Right lobe of liver (tissue), 6 donors: ENCODE results near the gene ELP2. TPM values are rescaled to one million over a fixed set of nuclear protein-coding genes. Genes with fewer than 3 reads are reported as not detected.
"Not testable (repeated sequence)": the region's sequence is repeated elsewhere in the genome, so short reads cannot be mapped to it uniquely, and the experiment has no call there.

Experiments used
- ATAC-seq, 4 donors: fragments of 200-7000 bp; cut with Tn5 transposase; one replicate each; pipeline ENCODE4 v1.9.1; 2020; ENCODE audit warnings: mild to moderate bottlenecking in 4 of 4, moderate library complexity in 4 of 4
- DNase-seq, 3 donors: peaks; one replicate each; pipeline ENCODE4 v3.0.0-alpha.2; 2020
- H3K27ac ChIP-seq, 3 donors: fragments of 200-600 bp; one replicate each; pipeline ENCODE4 v1.8.0; 2022
- H3K27me3 ChIP-seq, 2 donors: fragments of 200-600 bp; one replicate each; pipeline ENCODE4 v1.8.0; 2022
- H3K36me3 ChIP-seq, 4 donors: fragments of 200-600 bp; sonication (generic) in 1 of 4; one replicate each; pipeline versions ENCODE4 v1.5.1 to v1.8.0; 2017 to 2022; ENCODE audit warnings: control low read depth in 1 of 4
- H3K4me1 ChIP-seq, 4 donors: fragments of 200-600 bp; sonication (generic) in 1 of 4; one replicate each; pipeline versions ENCODE4 v1.5.1 to v1.8.0; 2017 to 2022; ENCODE audit warnings: control low read depth in 1 of 4
- H3K4me3 ChIP-seq, 3 donors: fragments of 200-600 bp; one replicate each; pipeline ENCODE4 v1.8.0; 2022
- H3K9me3 ChIP-seq, 4 donors: fragments of 200-600 bp; sonication (generic) in 1 of 4; one replicate each; pipeline versions ENCODE4 v1.5.1 to v1.8.0; 2017 to 2022; ENCODE audit warnings: control low read depth in 1 of 4
- CTCF ChIP-seq, 4 donors: fragments of 200-600 bp in 3 of 4; fragments of 450-650 bp in 1 of 4; IDR thresholded peaks; one replicate each; pipeline versions ENCODE4 v1.5.1 to v1.8.0; 2016 to 2022; ENCODE audit warnings: antibody characterized with exemption in 4 of 4, mild to moderate bottlenecking in 2 of 4
- POLR2A ChIP-seq: fragments of 450-650 bp; IDR thresholded peaks from one replicate; pipeline ENCODE4 v1.6.1; 2017; ENCODE audit warnings: antibody characterized with exemption, mild to moderate bottlenecking
- WGBS: methylation state at CpG from one replicate; pipeline ENCODE4 v1.1.6; 2018; ENCODE audit warnings: low coverage, low lambda C conversion rate; ENCODE audit not compliant: insufficient coverage; ENCODE audit errors: missing lambda C conversion rate; 5-methylcytosine and 5-hydroxymethylcytosine counted together
- intact Hi-C, 2 donors: fragments of 100-400 bp; cut with DNase I; formaldehyde crosslinking; loops; one replicate each; pipeline versions ENCODE4 v1.11.2 to v1.14.1; 2022
- long read RNA-seq: library from polyadenylated mRNA; unstranded; transcript quantifications from one replicate; pipeline ENCODE4 v2.0.0, GENCODE V29; 2019
- total RNA-seq, 6 experiments: library from RNA; depleted of rRNA in 2 of 6; stranded (reverse); fragments of >200 nt in 2 of 6; fragmentation: NEBNext Ultra II Directional in 3 of 6; extraction: Animal tissue kit (Norgen Biotek cat#: 25700) in 3 of 6; gene quantifications; one replicate each; pipeline versions ENCODE4 v1.1.0 to v1.2.4, GENCODE V29; 2016 to 2023
- donor health status: DM: no; HTN: yes; CAD: no.
- donor health status: DM: no; HTN: no; CAD: no.
- donor health status: DM: no; HTN: no; CAD: no.
- donor health status: DM: no; HTN: yes; CAD: no.
- donor health status: DM: no; HTN: yes; CAD: no.

ELP2 gene
- 10 to 100 TPM; 26.9 to 58.7 (median 50.3) TPM for total RNA-seq
- long read RNA-seq, full-length matches to known transcripts: 4 of 10 reads
- long read RNA-seq, partial matches to known transcripts: 4 of 10 reads
- long read RNA-seq, other reads (novel, unspliced or antisense): 2 of 10 reads

GRCh38 chr18:36129300-36130038 is at the start of gene ELP2, which contains the start of gene SLC39A6:
TSS of gene ELP2 (plus strand) at chr18:36129899. CDS start at chr18:36129934, 35 bp downstream.
TSS of gene SLC39A6 (minus strand) at chr18:36129340. CDS start at chr18:36127007, 2,333 bp downstream.
- WGBS: no CpG with 5 or more reads among the region's 69 CpGs
- no peaks in the 10 kb centered on the region for H3K27me3 ChIP-seq
- peaks cover 0 to 24% (median 6%) of the 10 kb centered on the region in 4 donors for H3K4me1 ChIP-seq
- H3K9me3 ChIP-seq: no peaks in the 10 kb centered on the region
- peak within 1 kb of the TSS; percentile 65 to 75 (median 65) for H3K4me3 ChIP-seq
- DNase-seq (peak; percentile 97 to 98 (median 98)), ATAC-seq (peak; percentile 91 to 95 (median 92))
- intact Hi-C loops: no loop called here
- H3K27ac ChIP-seq: peak within 1 kb of the TSS; percentile 96 to 99 (median 99)
- TF ChIP-seq POLR2A (no peak), CTCF (IDR thresholded peaks at IDR 0.05) (no peak)
- H3K36me3 ChIP-seq: peaks cover 0 to 9% (median 2%) of the 10 kb centered on the region in 4 donors

- intact Hi-C loops, H3K4me1 ChIP-seq, H3K27me3 ChIP-seq, H3K4me3 ChIP-seq, ATAC-seq, H3K27ac ChIP-seq, H3K9me3 ChIP-seq, DNase-seq, H3K36me3 ChIP-seq: not testable (repeated sequence)
- WGBS: 85% methylated on average over 2 of the region's 2 CpGs
Measured at GRCh38 chr18:36081118-36081517, 48.6 kb upstream of the ELP2 start.

- DNase-seq (no peak), ATAC-seq (no peak)
- H3K9me3 ChIP-seq: no peaks in the 10 kb centered on the region
- WGBS: 53% methylated on average over 2 of the region's 2 CpGs
- H3K36me3 ChIP-seq: no peaks in the 10 kb centered on the region
- TF ChIP-seq CTCF (IDR thresholded peaks at IDR 0.05) (no peak), POLR2A (no peak)
- no peak overlapping the region for H3K27ac ChIP-seq
- H3K4me3 ChIP-seq: no peak overlapping the region
- H3K27me3 ChIP-seq: no peaks in the 10 kb centered on the region
- H3K4me1 ChIP-seq: no peaks in the 10 kb centered on the region
- intact Hi-C loops: no loop called here
Measured at GRCh38 chr18:36083729-36084128, 46.0 kb upstream of the ELP2 start.

- no peak for TF ChIP-seq POLR2A
- TF ChIP-seq CTCF (IDR thresholded peaks at IDR 0.05): no peak
- H3K27me3 ChIP-seq: no peaks in the 10 kb centered on the region
- H3K9me3 ChIP-seq: no peaks in the 10 kb centered on the region
- no peak for DNase-seq
- ATAC-seq: peak in 1 of 4 donors; percentile 36
- no peaks in the 10 kb centered on the region for H3K36me3 ChIP-seq
- H3K27ac ChIP-seq: no peak overlapping the region
- WGBS: no CpG with 5 or more reads among the region's 4 CpGs
- no peaks in the 10 kb centered on the region for H3K4me1 ChIP-seq
- intact Hi-C loops: no loop called here
- no peak overlapping the region for H3K4me3 ChIP-seq
Measured at GRCh38 chr18:36085195-36085594, 44.5 kb upstream of the ELP2 start.

- intact Hi-C loops: no loop called here
- H3K27me3 ChIP-seq: no peaks in the 10 kb centered on the region
- H3K4me3 ChIP-seq: no peak overlapping the region
- no peaks in the 10 kb centered on the region for H3K9me3 ChIP-seq
- DNase-seq: no peak
- H3K4me1 ChIP-seq: no peaks in the 10 kb centered on the region
- no peaks in the 10 kb centered on the region for H3K36me3 ChIP-seq
- no peak overlapping the region for H3K27ac ChIP-seq
- TF ChIP-seq CTCF (IDR thresholded peaks at IDR 0.05): no peak
- TF ChIP-seq POLR2A: no peak
- 72% methylated on average over 5 of the region's 8 CpGs for WGBS
- ATAC-seq: no peak
Measured at GRCh38 chr18:36086186-36086585, 43.5 kb upstream of the ELP2 start.
